Measurements from ENCODE around the gene KLC1.

KLC1 gene

DNA sequence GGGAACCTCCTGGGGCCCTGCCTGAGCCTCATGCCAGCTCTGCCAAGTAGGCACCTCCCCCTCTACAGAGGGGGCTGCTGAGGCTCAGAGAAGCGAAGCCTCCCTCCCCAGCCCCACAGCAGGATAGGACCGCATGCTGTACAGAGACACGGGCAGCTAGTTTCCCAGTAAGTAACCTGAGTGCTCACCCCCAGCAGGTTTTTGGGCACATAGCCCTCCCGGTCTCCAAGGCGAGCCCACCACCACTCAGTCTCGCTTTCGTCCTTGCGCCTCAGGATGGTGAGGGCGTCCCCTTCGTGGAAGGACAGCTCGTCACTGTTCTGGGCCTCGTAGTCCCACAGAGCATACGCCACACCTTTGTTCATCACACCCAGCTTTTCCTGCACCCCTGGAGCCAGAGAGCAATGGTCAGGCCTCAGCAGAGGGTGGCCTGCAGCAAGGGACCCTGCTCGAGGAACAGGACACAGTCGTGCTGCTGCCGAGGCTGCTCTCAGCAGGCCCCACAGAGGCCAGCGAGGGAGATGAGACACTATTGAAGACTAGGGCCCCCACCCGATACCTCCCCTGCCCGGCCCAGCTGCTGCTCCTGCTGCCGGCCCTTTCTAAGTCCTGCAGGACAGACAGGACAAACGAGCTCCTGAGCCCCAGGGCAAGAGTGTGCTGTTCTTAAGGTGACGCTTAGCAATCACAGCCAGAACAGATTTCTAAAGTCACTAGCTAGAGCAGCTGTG lies 107.0 kb downstream of the KLC1 start:
- DNase-seq (ENCODE audit: low read depth): no peak

GRCh38 chr14:103736546-103737431 lies 107.8 kb downstream of the KLC1 start:
- no peak for DNase-seq (ENCODE audit: low read depth)

GRCh38 chr14:103737432-103738045 lies 108.5 kb downstream of the KLC1 start:
- DNase-seq (ENCODE audit: low read depth): no peak

DNA sequence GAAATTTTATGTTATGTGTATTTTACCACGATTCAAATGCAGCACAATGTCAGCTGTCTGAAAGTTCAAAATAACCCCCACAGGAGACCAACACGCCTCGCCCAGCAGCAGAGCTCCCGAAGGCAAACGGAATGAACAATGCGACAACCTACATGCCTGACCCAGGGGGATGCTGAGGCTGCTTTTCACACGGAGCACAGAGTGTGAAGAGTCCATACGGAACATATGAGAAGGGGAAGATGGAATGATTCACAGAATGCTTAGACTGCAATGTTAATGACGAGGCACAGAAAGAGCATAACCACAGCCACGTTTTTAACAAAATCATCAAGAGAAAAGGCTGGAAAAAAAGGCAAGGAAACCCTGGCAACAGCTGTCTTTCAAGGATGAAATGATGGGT lies 109.2 kb downstream of the KLC1 start:
- no peak for DNase-seq (ENCODE audit: low read depth)

- no peak for DNase-seq (ENCODE audit: low read depth)
These were observed 109.9 kb downstream of the KLC1 start for GRCh38 chr14:103738701-103739451.

DNA sequence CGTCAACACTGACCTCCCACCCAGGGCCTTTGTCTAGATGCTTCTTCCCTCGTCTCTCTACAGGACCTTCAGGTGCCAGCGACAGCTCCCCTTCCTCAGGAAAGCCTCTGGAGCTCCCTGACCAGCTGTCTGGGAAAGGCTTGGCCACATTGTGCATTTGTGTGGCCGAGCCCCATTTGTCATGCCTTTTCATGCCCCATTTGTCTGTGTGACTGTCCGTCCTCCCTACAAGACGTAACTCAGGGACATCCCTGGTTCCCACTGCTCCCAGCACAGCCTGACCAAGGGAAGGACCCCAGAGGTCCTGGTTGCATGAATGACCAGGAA lies 110.4 kb downstream of the KLC1 start:
- DNase-seq (ENCODE audit: low read depth): no peak

DNA sequence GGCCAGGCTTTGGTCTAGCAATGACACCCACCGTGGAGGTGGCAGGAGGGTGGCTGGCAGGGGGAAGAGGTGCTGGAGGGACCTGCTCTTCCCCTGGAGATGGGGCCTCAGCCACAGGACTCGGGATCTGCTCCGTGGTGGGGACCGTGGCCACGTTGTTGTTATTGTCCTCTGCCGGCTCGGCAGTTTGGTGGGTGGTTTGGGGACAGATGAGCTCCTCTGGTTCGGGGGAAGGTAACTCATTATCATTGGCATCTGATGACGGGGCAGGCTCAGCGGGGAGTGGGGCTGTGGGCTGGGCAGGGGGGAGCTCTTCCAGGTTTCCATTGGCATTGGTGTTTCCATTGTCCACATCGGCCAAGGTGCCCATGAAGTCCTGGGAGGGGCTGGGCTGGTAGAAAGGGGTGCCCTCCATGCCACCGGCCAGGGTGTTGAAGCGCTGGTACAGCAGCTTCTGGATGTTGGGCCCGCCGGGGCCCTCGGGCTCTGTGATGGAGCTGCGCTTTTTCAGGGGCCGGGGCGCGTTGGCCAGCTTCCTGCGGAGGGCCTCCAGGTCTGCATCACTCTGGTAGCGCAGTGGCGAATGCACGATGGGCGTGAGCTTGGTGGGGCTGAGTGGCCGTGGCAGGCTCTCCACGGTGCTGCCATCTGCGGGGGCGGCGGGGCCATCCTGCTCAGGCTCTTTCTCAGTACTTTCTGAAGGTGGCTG lies 110.9 kb downstream of the KLC1 start:
- no peak for DNase-seq (ENCODE audit: low read depth)

DNA sequence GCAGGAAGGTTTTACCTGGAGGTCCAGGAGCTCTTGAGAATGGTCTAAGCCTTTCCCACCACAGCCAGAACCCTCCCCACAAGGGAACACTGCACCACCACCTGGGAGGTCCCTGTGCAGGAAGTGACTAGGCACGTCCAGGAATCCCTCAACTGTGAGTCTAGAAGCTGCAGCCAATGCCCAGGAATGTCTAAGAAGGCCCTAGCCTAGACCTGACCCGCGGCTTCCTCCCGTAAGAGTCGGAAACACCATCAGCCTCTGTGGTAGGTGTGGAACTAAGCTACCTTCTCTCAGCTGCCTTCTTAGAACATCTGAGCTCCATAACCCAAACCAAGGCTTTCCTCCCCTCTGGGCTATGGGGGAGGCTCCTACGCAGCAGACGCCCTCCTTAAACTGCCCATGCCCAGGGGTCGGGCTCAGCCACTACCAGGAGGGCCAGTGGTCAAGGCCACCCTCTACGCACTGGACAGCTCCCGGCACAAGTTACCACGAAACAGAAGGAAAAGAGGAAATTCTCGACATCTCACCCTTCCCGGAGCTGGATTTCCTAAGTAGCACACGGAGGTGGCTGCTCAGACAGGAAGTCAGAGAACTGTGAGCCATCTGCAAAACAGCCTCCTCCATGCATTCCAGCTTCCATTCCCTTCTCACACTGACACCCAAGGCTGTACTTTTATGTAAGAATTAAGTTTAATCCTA lies 112.1 kb downstream of the KLC1 start:
- DNase-seq (ENCODE audit: low read depth): no peak

DNA sequence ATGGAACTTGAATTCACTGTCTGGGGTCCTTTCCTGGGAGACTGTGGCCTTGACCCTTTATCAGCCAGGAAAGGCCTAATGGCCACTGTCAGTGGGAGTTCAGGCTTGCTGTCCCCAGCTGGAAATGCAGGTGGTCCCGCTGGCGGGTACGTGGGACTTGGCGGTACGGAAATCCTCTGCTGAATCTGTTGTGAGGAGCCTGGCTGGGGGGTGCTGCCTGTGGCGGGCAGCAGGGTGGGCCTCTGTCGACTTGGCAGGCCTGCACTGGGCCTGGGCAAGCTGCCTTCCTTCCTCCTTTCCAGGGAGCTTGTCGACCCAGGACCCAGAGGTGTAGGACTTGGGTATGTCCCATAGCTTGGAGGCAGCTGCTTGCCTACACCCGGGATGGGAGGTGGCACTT lies 112.9 kb downstream of the KLC1 start:
- DNase-seq (ENCODE audit: low read depth): no peak

GRCh38 chr14:103742499-103743255 lies 113.7 kb downstream of the KLC1 start:
- no peak for DNase-seq (ENCODE audit: low read depth)

GRCh38 chr14:103743691-103744090 lies 114.7 kb downstream of the KLC1 start:
- DNase-seq (ENCODE audit: low read depth): no peak

DNA sequence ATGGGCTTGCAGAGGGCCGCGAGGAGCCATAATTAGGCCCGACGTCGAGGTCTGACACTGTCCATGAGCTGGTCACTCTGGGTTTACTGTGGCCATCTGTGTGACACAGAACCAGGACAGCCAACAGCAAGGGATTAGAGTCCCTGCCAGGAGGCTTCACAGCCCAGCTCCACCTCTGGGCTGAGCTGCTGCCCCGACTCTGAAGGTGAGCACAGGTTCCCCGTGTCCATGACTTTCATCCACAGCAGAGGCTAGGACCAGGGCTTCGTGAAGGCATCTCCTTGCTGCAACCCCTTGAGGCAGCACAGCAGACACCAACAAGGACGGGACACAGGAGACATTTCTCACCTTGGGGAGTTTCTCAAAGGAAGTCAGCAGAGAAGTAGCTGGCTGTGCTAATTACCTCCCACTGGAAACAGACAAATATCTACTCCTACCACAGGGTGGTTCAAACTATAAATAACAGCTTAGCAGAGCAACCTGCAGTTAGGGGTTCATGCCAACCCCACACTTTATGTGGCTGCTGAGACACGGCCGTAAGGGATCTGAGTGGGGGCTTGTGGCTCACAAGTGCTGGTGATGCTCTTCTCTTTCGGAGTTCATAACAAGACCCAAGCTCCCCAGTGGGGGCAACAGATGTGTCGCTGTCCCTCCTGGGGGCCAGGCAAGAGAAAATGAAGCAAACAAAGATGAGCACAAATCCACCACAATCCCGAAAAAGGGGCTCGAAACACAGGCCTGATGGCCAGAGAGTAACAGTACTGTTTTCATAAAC lies 115.8 kb downstream of the KLC1 start:
- no peak for DNase-seq (ENCODE audit: low read depth)

- DNase-seq (ENCODE audit: low read depth): no peak
These were observed 116.4 kb downstream of the KLC1 start for GRCh38 chr14:103745424-103745823.

- no peak for DNase-seq (ENCODE audit: low read depth)
These were observed 117.7 kb downstream of the KLC1 start for GRCh38 chr14:103746701-103747100.

- DNase-seq (ENCODE audit: low read depth): peak; percentile 17
These were observed 119.5 kb downstream of the KLC1 start for GRCh38 chr14:103748534-103748857.

DNA sequence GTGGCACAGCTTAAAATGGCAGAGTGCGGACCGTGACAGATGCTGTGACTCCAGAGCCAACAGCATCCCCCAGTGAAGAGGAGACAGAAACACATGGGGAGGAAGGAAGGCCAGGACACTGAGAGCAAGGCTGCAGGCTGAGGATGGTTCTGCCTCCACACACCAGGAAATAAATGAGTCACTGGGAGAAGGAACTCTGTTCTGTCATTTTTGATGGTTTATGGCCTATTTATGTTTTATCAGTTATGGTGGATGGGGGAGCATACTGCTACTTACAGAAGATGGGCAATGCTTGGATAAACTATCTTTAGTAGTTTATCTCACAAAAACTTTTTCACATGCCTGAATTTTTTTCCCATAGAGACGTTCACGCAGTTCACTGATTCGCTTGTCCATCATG lies 120.4 kb downstream of the KLC1 start:
- DNase-seq (ENCODE audit: low read depth): no peak

DNA sequence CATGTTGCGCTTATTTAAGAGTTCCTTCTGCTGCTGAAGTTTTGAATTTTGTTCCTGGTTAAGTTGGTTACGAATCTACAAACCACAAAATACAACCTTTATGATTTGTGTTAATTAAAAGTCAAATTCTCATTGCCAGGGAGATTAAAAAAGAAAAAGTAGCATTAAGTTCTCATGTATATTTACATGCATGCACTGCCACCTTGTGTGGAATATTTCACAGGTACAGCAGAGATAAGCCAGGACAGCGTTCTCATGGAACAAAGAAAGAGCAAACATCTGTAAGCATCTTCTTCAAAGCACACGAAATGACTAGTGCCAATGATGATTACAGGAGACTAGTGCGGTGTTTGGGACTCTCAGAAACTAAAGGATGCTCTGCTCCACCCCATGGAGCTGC lies 120.8 kb downstream of the KLC1 start:
- no peak for DNase-seq (ENCODE audit: low read depth)

All from activated T-cell treated with anti-CD3 and anti-CD28 coated beads for 1 hour (primary cell).